Airway epithelial cell (primary cell): ENCODE results near the gene ANGPTL2. TPM values are rescaled to one million over a fixed set of nuclear protein-coding genes. Genes with fewer than 3 reads are reported as not detected.

ENCODE experiments used
- total RNA-seq: library from RNA; depleted of rRNA; stranded (reverse); fragments of >200 nt; gene quantifications from 2 replicates; pipeline ENCODE4 v1.2.3, GENCODE V29; 2015

ANGPTL2 gene, protein sequence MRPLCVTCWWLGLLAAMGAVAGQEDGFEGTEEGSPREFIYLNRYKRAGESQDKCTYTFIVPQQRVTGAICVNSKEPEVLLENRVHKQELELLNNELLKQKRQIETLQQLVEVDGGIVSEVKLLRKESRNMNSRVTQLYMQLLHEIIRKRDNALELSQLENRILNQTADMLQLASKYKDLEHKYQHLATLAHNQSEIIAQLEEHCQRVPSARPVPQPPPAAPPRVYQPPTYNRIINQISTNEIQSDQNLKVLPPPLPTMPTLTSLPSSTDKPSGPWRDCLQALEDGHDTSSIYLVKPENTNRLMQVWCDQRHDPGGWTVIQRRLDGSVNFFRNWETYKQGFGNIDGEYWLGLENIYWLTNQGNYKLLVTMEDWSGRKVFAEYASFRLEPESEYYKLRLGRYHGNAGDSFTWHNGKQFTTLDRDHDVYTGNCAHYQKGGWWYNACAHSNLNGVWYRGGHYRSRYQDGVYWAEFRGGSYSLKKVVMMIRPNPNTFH
- total RNA-seq = 0.49 TPM in 1 of 2 replicates, not detected in the other

DNA sequence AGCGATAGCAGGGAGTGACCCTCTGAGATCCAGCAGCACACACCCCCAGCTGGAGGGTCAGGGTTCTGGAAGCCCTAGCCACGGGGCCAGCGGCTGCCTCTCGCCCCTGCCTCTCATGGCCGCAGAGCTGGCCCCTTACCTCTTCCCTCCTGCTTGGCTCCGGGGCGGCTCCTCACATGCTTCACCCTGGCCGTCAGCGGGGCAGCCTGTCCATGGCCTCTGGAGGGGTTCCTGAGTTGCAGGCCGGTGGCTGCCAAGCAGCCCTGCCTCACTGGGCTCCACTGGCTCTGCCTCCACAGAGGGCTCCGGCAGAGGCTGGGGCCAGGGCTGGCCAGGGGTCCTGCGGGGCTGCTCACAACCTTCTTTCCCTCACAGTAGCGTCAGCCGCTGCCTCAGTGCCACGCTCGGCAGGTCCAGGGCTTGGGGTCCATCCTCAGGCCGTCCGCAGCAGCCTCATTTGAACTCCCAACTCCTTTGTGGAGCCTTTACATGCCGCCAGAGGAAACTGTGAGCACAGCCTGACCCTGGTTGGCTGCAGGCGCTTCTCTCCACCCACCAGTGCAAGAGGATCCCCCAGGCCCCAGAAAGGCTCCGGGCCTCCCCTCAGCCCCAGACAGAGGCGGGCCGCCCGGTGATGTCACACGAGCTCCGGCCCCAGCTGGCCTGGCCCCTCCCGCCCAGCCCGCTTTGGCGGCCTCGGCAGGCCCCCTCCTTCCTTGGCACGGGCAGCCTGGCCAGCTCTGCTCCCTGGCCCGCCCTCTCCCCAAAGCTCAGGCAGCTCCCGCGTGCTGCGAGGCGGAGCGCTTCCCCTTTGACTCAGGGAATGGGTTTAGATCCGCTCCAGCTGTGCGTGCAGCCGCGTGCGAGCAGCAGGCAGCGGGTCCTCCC, at the start of gene ANGPTL2:
ANGPTL2 (minus strand) TSS at position 460 of the 888 bp plus-strand sequence. CDS start 13,904 bp downstream, outside the sequence.

Other genes starting within 250 kb of the ANGPTL2 start
- 5.5 and 19.2 TPM in 2 replicates for gene RALGPS1, start 207.9 kb downstream of the ANGPTL2 start, total RNA-seq
- gene GARNL3, start 142.1 kb upstream of the ANGPTL2 start, total RNA-seq = 0.23 and 3.5 TPM in 2 replicates